ENCODE results near the gene SORL1.

SORL1 gene

DNA sequence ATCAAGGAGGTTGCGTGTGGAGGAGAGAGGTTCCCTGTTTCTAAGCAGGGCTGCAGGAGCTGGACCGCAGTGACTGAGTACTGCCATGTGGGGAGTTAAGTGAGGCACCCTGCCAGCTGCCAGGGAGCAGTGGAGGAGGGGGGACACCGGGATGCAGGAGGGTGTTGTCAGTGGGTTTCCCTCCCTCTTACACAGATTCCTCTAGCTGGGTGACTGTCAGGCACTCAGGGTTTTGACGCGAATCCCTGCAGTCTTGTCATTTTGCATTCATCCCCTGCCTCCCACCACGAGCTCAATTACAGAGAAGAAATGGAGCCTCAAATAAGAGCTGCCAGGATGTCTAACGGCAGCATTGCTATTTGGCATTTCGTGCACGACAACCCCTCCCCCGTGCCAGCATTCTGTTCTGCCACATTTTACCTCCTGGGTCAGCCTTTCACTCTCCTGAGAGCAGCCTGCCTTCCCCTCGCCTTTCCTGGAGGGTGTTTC lies 120.5 kb downstream of the SORL1 start:
- no peaks in the 10 kb centered on the region for H3K9me3 ChIP-seq (ENCODE audit: low read depth, low read length)
- no peak for TF ChIP-seq POLR2AphosphoS5 (IDR thresholded peaks at IDR 0.05; ENCODE audit: borderline replicate concordance, low read depth, low read length)
- no peak for TF ChIP-seq EZH2 (IDR thresholded peaks at IDR 0.05)
- H3K4me3 ChIP-seq: no peak overlapping the region
- H3K27ac ChIP-seq: no peak overlapping the region
- no peaks in the 10 kb centered on the region for H3K36me3 ChIP-seq (ENCODE audit: insufficient read depth, low read length)
- DNase-seq (ENCODE audit: low read depth, low spot score): no peak
- H3K9ac ChIP-seq (ENCODE audit: insufficient read length): no peak overlapping the region

DNA sequence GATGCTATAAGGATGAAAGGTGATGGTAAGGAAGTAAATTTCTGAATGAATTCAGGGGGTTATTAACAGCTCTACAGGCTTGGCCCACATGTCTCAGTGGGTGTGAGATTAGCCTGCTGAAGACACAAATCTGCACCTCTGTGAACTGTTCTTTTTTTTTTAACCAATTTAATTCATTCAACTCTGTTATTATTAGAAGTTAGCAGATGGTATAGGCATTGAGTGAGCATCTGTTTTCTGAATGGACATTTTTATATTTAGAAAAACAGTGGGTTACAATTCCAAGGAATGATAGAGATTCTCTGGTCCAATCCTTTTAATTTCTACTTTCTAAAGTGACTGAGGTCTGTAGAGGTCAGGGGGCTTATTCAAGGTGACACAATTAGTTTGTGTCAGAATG lies 122.7 kb downstream of the SORL1 start:
- TF ChIP-seq POLR2AphosphoS5 (IDR thresholded peaks at IDR 0.05; ENCODE audit: borderline replicate concordance, low read depth, low read length): no peak
- no peak for TF ChIP-seq FOXP2 (optimal IDR thresholded peaks at IDR 0.05; ENCODE audit: control extremely low read depth, extremely low read length, insufficient read depth)
- no peak for TF ChIP-seq EZH2 (IDR thresholded peaks at IDR 0.05)
- no peak overlapping the region for H3K9ac ChIP-seq (ENCODE audit: insufficient read length)
- no peaks in the 10 kb centered on the region for H3K36me3 ChIP-seq (ENCODE audit: insufficient read depth, low read length)
- H3K27ac ChIP-seq: no peak overlapping the region
- no peak for DNase-seq (ENCODE audit: low read depth, low spot score)
- no peak overlapping the region for H3K4me3 ChIP-seq
- H3K9me3 ChIP-seq (ENCODE audit: low read depth, low read length): no peaks in the 10 kb centered on the region

GRCh38 chr11:121575250-121575962 lies 123.3 kb downstream of the SORL1 start:
- no peak overlapping the region for H3K9ac ChIP-seq (ENCODE audit: insufficient read length)
- no peak for DNase-seq (ENCODE audit: low read depth, low spot score)
- TF ChIP-seq FOXP2 (optimal IDR thresholded peaks at IDR 0.05; ENCODE audit: control extremely low read depth, extremely low read length, insufficient read depth) (no peak), POLR2AphosphoS5 (IDR thresholded peaks at IDR 0.05; ENCODE audit: borderline replicate concordance, low read depth, low read length) (no peak), EZH2 (IDR thresholded peaks at IDR 0.05) (no peak)
- no peak overlapping the region for H3K4me3 ChIP-seq
- no peaks in the 10 kb centered on the region for H3K9me3 ChIP-seq (ENCODE audit: low read depth, low read length)
- no peak overlapping the region for H3K27ac ChIP-seq
- no peaks in the 10 kb centered on the region for H3K36me3 ChIP-seq (ENCODE audit: insufficient read depth, low read length)

- Histone ChIP-seq H3K9me3 (ENCODE audit: low read depth, low read length) (no peaks in the 10 kb centered on the region), H3K36me3 (ENCODE audit: insufficient read depth, low read length) (no peaks in the 10 kb centered on the region), H3K27ac (no peak overlapping the region), H3K9ac (ENCODE audit: insufficient read length) (no peak overlapping the region), H3K4me3 (no peak overlapping the region)
- no peak for DNase-seq (ENCODE audit: low read depth, low spot score)
- TF ChIP-seq FOXP2 (optimal IDR thresholded peaks at IDR 0.05; ENCODE audit: control extremely low read depth, extremely low read length, insufficient read depth) (no peak), POLR2AphosphoS5 (IDR thresholded peaks at IDR 0.05; ENCODE audit: borderline replicate concordance, low read depth, low read length) (no peak), EZH2 (IDR thresholded peaks at IDR 0.05) (no peak)
Measured at GRCh38 chr11:121575963-121576290, 123.8 kb downstream of the SORL1 start.

DNA sequence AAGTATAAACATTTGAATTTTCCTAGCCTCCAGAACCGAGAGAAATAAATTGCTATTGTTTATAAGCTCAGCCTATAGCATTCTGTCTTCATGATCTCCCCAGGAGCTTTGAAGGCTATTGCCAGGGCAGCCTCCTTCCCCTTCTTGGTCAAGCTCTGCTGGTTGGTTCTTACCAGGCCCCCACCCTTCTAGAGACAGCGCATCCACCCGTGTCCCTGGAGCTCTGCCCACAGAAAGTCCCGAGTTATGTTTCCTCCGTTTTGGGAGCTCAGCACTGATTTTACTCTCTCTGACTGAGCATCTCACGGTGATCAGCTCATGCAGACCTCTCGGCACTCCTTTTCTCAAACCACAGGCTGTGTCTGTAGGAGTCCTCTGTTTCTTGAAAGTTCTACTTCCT lies 124.4 kb downstream of the SORL1 start:
- no peak overlapping the region for H3K9ac ChIP-seq (ENCODE audit: insufficient read length)
- no peak overlapping the region for H3K27ac ChIP-seq
- H3K4me3 ChIP-seq: no peak overlapping the region
- no peak for TF ChIP-seq EZH2 (IDR thresholded peaks at IDR 0.05)
- TF ChIP-seq POLR2AphosphoS5 (IDR thresholded peaks at IDR 0.05; ENCODE audit: borderline replicate concordance, low read depth, low read length): no peak
- no peak for TF ChIP-seq FOXP2 (optimal IDR thresholded peaks at IDR 0.05; ENCODE audit: control extremely low read depth, extremely low read length, insufficient read depth)
- DNase-seq (ENCODE audit: low read depth, low spot score): no peak
- H3K36me3 ChIP-seq (ENCODE audit: insufficient read depth, low read length): no peaks in the 10 kb centered on the region
- H3K9me3 ChIP-seq (ENCODE audit: low read depth, low read length): no peaks in the 10 kb centered on the region

DNA sequence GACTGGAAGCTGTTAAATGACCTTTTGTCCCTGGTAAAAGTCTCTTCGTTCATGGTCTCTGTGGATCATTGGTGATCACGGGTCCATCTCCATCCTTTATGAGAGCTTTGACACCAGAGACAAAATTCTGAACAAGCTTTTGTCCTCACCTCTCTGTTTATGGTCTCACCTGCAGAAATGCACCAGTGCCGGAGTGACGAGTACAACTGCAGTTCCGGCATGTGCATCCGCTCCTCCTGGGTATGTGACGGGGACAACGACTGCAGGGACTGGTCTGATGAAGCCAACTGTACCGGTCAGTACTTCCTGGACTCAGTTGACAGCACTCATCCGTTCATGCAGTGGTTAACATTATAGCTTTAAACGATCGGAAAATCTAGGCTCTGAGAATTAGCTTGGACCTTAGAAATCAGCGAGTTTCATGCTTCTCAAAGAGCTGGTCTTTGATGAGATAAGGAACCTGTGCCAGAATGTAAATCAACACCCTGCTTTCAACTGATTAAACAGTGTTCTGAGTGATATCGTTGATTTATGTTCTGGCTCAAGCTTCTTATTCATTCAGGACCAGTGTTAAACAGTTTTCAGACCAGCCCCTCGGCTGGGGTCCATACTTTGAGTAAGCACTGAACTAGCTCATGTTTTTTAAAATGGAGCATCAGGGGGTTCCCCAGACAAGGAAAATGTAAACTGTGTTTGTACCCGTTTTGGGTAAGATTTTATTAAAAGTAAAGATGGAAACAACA lies 125.2 kb downstream of the SORL1 start:
- no peak overlapping the region for H3K4me3 ChIP-seq
- H3K9ac ChIP-seq (ENCODE audit: insufficient read length): no peak overlapping the region
- TF ChIP-seq POLR2AphosphoS5 (IDR thresholded peaks at IDR 0.05; ENCODE audit: borderline replicate concordance, low read depth, low read length) (no peak), FOXP2 (optimal IDR thresholded peaks at IDR 0.05; ENCODE audit: control extremely low read depth, extremely low read length, insufficient read depth) (no peak), EZH2 (IDR thresholded peaks at IDR 0.05) (no peak)
- no peaks in the 10 kb centered on the region for H3K9me3 ChIP-seq (ENCODE audit: low read depth, low read length)
- DNase-seq (ENCODE audit: low read depth, low spot score): no peak
- no peak overlapping the region for H3K27ac ChIP-seq
- H3K36me3 ChIP-seq (ENCODE audit: insufficient read depth, low read length): no peaks in the 10 kb centered on the region

- Histone ChIP-seq H3K36me3 (ENCODE audit: insufficient read depth, low read length) (no peaks in the 10 kb centered on the region), H3K9me3 (ENCODE audit: low read depth, low read length) (no peaks in the 10 kb centered on the region), H3K4me3 (no peak overlapping the region), H3K27ac (no peak overlapping the region), H3K9ac (ENCODE audit: insufficient read length) (no peak overlapping the region)
- DNase-seq (ENCODE audit: low read depth, low spot score): no peak
- TF ChIP-seq FOXP2 (optimal IDR thresholded peaks at IDR 0.05; ENCODE audit: control extremely low read depth, extremely low read length, insufficient read depth): no peak
- TF ChIP-seq EZH2 (IDR thresholded peaks at IDR 0.05): no peak
- no peak for TF ChIP-seq POLR2AphosphoS5 (IDR thresholded peaks at IDR 0.05; ENCODE audit: borderline replicate concordance, low read depth, low read length)
Measured at GRCh38 chr11:121578251-121578976, 126.3 kb downstream of the SORL1 start.

DNA sequence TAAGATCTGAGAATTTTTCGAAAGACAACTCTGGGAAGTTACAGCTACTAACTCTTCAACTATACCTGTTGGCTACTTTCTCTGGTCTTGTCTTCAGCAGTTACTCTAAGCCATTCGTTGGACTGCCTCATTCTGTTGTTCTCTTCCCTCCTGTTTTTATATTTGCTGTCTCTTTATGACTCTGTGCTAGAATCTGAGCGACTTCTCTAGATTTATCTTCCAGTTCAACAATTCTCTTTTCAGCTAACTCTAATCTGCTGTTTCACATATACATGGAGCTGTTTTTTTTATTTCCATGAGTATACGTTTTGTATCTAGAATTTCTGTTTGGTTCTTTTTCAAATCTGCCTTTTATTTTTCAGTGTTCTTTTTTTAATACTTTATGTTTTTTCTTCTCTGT lies 128.0 kb downstream of the SORL1 start:
- no peak overlapping the region for H3K4me3 ChIP-seq
- no peak overlapping the region for H3K27ac ChIP-seq
- H3K9ac ChIP-seq (ENCODE audit: insufficient read length): no peak overlapping the region
- TF ChIP-seq FOXP2 (optimal IDR thresholded peaks at IDR 0.05; ENCODE audit: control extremely low read depth, extremely low read length, insufficient read depth): no peak
- TF ChIP-seq POLR2AphosphoS5 (IDR thresholded peaks at IDR 0.05; ENCODE audit: borderline replicate concordance, low read depth, low read length): no peak
- no peak for TF ChIP-seq EZH2 (IDR thresholded peaks at IDR 0.05)
- no peak for DNase-seq (ENCODE audit: low read depth, low spot score)
- no peaks in the 10 kb centered on the region for H3K9me3 ChIP-seq (ENCODE audit: low read depth, low read length)
- no peaks in the 10 kb centered on the region for H3K36me3 ChIP-seq (ENCODE audit: insufficient read depth, low read length)
